GM23338 (cell line): ENCODE measurements around the gene ADGRF4. TPM values are rescaled to one million over a fixed set of nuclear protein-coding genes. Genes with fewer than 3 reads are reported as not detected.

ENCODE experiments used
- ATAC-seq: fragments of 200-7000 bp; cut with Tn5 transposase; 3 replicates; pipeline ENCODE4 v1.9.1; 2020
- DNase-seq: peaks from one replicate; pipeline ENCODE4 v3.0.0-alpha.2; 2015; ENCODE audit warnings: low spot score
- H2AFZ ChIP-seq: fragments of 200-600 bp; sonication (generic); 2 replicates; pipeline ENCODE4 v1.8.0; 2016; ENCODE audit warnings: antibody characterized with exemption, mild to moderate bottlenecking, moderate library complexity
- H3F3A ChIP-seq: fragments of 200-600 bp; sonication (generic); replicated peaks from 2 replicates; pipeline ENCODE4 v1.8.0; 2017; ENCODE audit warnings: antibody characterized with exemption, mixed run types, low read depth
- H3K27ac ChIP-seq: fragments of 200-600 bp; sonication (generic); 2 replicates; pipeline ENCODE4 v1.6.1; 2016; ENCODE audit warnings: low read depth
- H3K27me3 ChIP-seq: fragments of 200-600 bp; sonication (generic); 2 replicates; pipeline ENCODE4 v1.8.0; 2016; ENCODE audit warnings: mild to moderate bottlenecking, mixed run types, moderate library complexity; ENCODE audit not compliant: insufficient read depth
- H3K36me3 ChIP-seq: fragments of 200-600 bp; sonication (generic); 2 replicates; pipeline ENCODE4 v1.8.0; 2016; ENCODE audit warnings: mild to moderate bottlenecking; ENCODE audit not compliant: insufficient read depth
- H3K4me1 ChIP-seq: fragments of 200-600 bp; sonication (generic); 2 replicates; pipeline ENCODE4 v1.8.0; 2016; ENCODE audit warnings: mild to moderate bottlenecking, moderate library complexity; ENCODE audit not compliant: insufficient read depth
- H3K4me2 ChIP-seq: fragments of 200-600 bp; sonication (generic); 2 replicates; pipeline ENCODE4 v1.7.1; 2017; ENCODE audit warnings: mixed run types
- H3K4me3 ChIP-seq: fragments of 200-600 bp; sonication (generic); 2 replicates; pipeline ENCODE4 v1.6.1; 2016; ENCODE audit warnings: mixed run types
- H3K79me2 ChIP-seq: fragments of 200-600 bp; sonication (generic); replicated peaks from 2 replicates; pipeline ENCODE4 v1.8.0; 2017; ENCODE audit warnings: mild to moderate bottlenecking; ENCODE audit not compliant: insufficient read depth
- H3K9me2 ChIP-seq: fragments of 200-600 bp; sonication (generic); 2 replicates; pipeline ENCODE4 v1.8.0; 2017; ENCODE audit not compliant: insufficient read depth
- H4K20me1 ChIP-seq: fragments of 200-600 bp; sonication (generic); replicated peaks from 2 replicates; pipeline ENCODE4 v1.8.0; 2017; ENCODE audit warnings: mild to moderate bottlenecking; ENCODE audit not compliant: insufficient read depth
- H3K27ac Mint-ChIP-seq: 2 replicates; pipeline ENCODE4 v1.8.0; 2020; ENCODE audit warnings: inconsistent platforms, mild to moderate bottlenecking, moderate library complexity, mixed read lengths
- H3K27me3 Mint-ChIP-seq: 3 replicates; pipeline ENCODE4 v1.8.0; 2022; ENCODE audit warnings: low read depth, mild to moderate bottlenecking, moderate library complexity, mixed read lengths, inconsistent platforms; ENCODE audit not compliant: insufficient read depth, poor library complexity
- H3K36me3 Mint-ChIP-seq: 3 replicates; pipeline ENCODE4 v1.8.0; 2021; ENCODE audit warnings: low read depth, mild to moderate bottlenecking, inconsistent platforms, moderate library complexity, mixed read lengths
- H3K4me1 Mint-ChIP-seq: 3 replicates; pipeline ENCODE4 v1.8.0; 2020; ENCODE audit warnings: mild to moderate bottlenecking, inconsistent platforms, mixed read lengths
- H3K4me3 Mint-ChIP-seq: 3 replicates; pipeline ENCODE4 v1.8.0; 2021; ENCODE audit warnings: moderate library complexity, mild to moderate bottlenecking, inconsistent platforms, mixed read lengths
- H3K9me3 Mint-ChIP-seq: 3 replicates; pipeline ENCODE4 v1.8.0; 2020; ENCODE audit warnings: moderate library complexity, mild to moderate bottlenecking, inconsistent platforms, mixed read lengths
- CREB1 ChIP-seq: fragments of 250-450 bp; sonication (Bioruptor Pico); IDR thresholded peaks from 2 replicates; pipeline ENCODE4 v1.5.0; 2020; ENCODE audit warnings: low read depth, mild to moderate bottlenecking, moderate library complexity
- EZH2 ChIP-seq: fragments of 200-600 bp; sonication (generic); IDR thresholded peaks from one replicate; pipeline ENCODE4 v1.8.0; 2017; ENCODE audit warnings: antibody characterized with exemption, mild to moderate bottlenecking, low read depth; ENCODE audit not compliant: unreplicated experiment
- JUNB ChIP-seq: IDR thresholded peaks from one replicate; pipeline ENCODE4 v1.6.1; 2016; ENCODE audit warnings: antibody characterized with exemption; ENCODE audit not compliant: unreplicated experiment
- NANOG ChIP-seq: IDR thresholded peaks from 2 replicates; pipeline ENCODE4 v1.6.1; 2016; ENCODE audit warnings: antibody characterized with exemption, borderline replicate concordance
- POLR2AphosphoS5 ChIP-seq: IDR thresholded peaks from 2 replicates; pipeline ENCODE4 v1.6.1; 2016; ENCODE audit warnings: antibody characterized with exemption, low read depth
- ZNF114 ChIP-seq: fragments of 250-450 bp; sonication (Bioruptor Pico); IDR thresholded peaks from 2 replicates; pipeline ENCODE4 v1.5.0; 2020; ENCODE audit warnings: mild to moderate bottlenecking, moderate library complexity
- ZNF331 ChIP-seq: fragments of 250-450 bp; sonication (Bioruptor Pico); IDR thresholded peaks from 2 replicates; pipeline ENCODE4 v1.5.0; 2020; ENCODE audit warnings: low read depth, mild to moderate bottlenecking, moderate library complexity
- polyA plus RNA-seq: library from polyadenylated mRNA; unstranded; fragments of >200 nt; fragmentation: Nextera tagmentation; extraction: Ambion mirVana; gene quantifications from 2 replicates; pipeline ENCODE4 v1.2.1, GENCODE V29; 2016
- total RNA-seq: library from RNA; depleted of rRNA; stranded (reverse); fragments of >200 nt; shearing (Covaris generic); gene quantifications from 2 replicates; pipeline ENCODE4 v1.2.3, GENCODE V29; 2014
- TF ChIP-seq, protein P1 (sequence below): IDR thresholded peaks from one replicate; pipeline ENCODE4 v1.6.1; 2018; ENCODE audit warnings: antibody characterized with exemption; ENCODE audit not compliant: unreplicated experiment
- TF ChIP-seq, protein P2 (sequence below): fragments of 250-450 bp; sonication (Bioruptor Pico); IDR thresholded peaks from 2 replicates; pipeline ENCODE4 v1.5.0; 2020; ENCODE audit warnings: mild to moderate bottlenecking, moderate library complexity

The ADGRF4 gene
- total and polyA plus RNA-seq, 2 experiments from 2014 or later, result not detected

DNA sequence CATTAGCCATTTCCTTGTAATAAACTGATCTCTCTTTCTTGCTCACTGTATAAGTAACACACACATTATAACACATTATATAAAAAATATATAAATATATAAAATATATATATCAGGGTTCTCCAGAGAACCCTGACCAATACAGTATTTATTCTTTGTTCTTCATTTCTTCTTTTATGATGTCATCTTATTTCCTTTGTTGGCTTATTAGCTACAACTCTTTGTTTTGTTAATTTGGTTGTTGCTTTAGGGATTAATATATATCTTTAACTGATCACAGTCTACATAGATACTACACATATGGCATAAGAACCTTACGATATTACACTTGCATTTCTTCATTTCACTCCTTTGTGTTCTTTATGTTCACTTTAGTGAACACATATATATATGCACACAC, 68.7 kb downstream of the ADGRF4 start:
- Mint-ChIP-seq H3K27me3 (no peaks in the 10 kb centered on the region), H3K27ac (no peak overlapping the region), H3K9me3 (peaks cover 4% of the 10 kb centered on the region; the same call in 1 of the 3 replicates), H3K4me1 (no peaks in the 10 kb centered on the region), H3K4me3 (no peak overlapping the region), H3K36me3 (peaks cover 3% of the 10 kb centered on the region; the same call in 1 of the 3 replicates)
- Histone ChIP-seq H3K4me2 (no peak overlapping the region), H3K4me3 (no peak overlapping the region), H3K79me2 (no peaks in the 10 kb centered on the region), H4K20me1 (no peaks in the 10 kb centered on the region), H3K36me3 (no peaks in the 10 kb centered on the region), H3K27me3 (no peaks in the 10 kb centered on the region), H3K27ac (no peak overlapping the region), H3K4me1 (no peaks in the 10 kb centered on the region), H3F3A (no peaks in the 10 kb centered on the region), H3K9me2 (no peaks in the 10 kb centered on the region), H2AFZ (no peak overlapping the region)
- DNase-seq, result no peak
- TF ChIP-seq ZNF331 (CRISPR knock-in tag), result no peak
- TF ChIP-seq, protein P1, sequence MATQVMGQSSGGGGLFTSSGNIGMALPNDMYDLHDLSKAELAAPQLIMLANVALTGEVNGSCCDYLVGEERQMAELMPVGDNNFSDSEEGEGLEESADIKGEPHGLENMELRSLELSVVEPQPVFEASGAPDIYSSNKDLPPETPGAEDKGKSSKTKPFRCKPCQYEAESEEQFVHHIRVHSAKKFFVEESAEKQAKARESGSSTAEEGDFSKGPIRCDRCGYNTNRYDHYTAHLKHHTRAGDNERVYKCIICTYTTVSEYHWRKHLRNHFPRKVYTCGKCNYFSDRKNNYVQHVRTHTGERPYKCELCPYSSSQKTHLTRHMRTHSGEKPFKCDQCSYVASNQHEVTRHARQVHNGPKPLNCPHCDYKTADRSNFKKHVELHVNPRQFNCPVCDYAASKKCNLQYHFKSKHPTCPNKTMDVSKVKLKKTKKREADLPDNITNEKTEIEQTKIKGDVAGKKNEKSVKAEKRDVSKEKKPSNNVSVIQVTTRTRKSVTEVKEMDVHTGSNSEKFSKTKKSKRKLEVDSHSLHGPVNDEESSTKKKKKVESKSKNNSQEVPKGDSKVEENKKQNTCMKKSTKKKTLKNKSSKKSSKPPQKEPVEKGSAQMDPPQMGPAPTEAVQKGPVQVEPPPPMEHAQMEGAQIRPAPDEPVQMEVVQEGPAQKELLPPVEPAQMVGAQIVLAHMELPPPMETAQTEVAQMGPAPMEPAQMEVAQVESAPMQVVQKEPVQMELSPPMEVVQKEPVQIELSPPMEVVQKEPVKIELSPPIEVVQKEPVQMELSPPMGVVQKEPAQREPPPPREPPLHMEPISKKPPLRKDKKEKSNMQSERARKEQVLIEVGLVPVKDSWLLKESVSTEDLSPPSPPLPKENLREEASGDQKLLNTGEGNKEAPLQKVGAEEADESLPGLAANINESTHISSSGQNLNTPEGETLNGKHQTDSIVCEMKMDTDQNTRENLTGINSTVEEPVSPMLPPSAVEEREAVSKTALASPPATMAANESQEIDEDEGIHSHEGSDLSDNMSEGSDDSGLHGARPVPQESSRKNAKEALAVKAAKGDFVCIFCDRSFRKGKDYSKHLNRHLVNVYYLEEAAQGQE, result no peak
- TF ChIP-seq CREB1, result no peak
- no peak for TF ChIP-seq POLR2AphosphoS5
- no peak for ATAC-seq

DNA sequence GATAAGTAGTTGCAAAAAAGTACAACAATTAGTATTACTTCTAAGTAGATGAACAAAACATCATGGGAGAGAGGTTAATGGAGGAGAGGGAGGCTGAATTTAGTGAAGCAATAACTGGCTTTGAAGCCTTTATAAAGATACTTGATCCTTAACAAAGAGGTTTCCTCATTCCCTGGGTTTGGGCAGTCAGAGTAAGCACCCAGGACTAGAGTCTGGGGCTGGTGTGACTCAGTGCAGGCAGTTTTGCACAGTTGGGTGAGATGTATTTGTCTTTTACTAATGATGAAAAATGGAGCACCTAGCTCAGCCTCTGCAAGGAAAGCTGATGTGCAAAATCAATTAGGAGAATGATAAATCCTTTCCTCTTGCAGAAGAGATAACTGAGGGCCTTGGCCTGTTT, 71.6 kb downstream of the ADGRF4 start:
- Mint-ChIP-seq H3K4me1 (no peaks in the 10 kb centered on the region), H3K27ac (no peak overlapping the region), H3K27me3 (no peaks in the 10 kb centered on the region), H3K9me3 (peaks cover 4% of the 10 kb centered on the region; the same call in 1 of the 3 replicates), H3K4me3 (no peak overlapping the region), H3K36me3 (no peaks in the 10 kb centered on the region; the same call in 2 of the 3 replicates)
- Histone ChIP-seq H2AFZ (no peak overlapping the region), H3K36me3 (no peaks in the 10 kb centered on the region), H3F3A (no peaks in the 10 kb centered on the region), H3K9me2 (no peaks in the 10 kb centered on the region), H3K4me3 (no peak overlapping the region), H3K79me2 (no peaks in the 10 kb centered on the region), H3K27me3 (no peaks in the 10 kb centered on the region), H3K27ac (no peak overlapping the region), H3K4me2 (no peak overlapping the region), H4K20me1 (no peaks in the 10 kb centered on the region), H3K4me1 (no peaks in the 10 kb centered on the region)
- ATAC-seq, result no peak
- TF ChIP-seq, protein P2, sequence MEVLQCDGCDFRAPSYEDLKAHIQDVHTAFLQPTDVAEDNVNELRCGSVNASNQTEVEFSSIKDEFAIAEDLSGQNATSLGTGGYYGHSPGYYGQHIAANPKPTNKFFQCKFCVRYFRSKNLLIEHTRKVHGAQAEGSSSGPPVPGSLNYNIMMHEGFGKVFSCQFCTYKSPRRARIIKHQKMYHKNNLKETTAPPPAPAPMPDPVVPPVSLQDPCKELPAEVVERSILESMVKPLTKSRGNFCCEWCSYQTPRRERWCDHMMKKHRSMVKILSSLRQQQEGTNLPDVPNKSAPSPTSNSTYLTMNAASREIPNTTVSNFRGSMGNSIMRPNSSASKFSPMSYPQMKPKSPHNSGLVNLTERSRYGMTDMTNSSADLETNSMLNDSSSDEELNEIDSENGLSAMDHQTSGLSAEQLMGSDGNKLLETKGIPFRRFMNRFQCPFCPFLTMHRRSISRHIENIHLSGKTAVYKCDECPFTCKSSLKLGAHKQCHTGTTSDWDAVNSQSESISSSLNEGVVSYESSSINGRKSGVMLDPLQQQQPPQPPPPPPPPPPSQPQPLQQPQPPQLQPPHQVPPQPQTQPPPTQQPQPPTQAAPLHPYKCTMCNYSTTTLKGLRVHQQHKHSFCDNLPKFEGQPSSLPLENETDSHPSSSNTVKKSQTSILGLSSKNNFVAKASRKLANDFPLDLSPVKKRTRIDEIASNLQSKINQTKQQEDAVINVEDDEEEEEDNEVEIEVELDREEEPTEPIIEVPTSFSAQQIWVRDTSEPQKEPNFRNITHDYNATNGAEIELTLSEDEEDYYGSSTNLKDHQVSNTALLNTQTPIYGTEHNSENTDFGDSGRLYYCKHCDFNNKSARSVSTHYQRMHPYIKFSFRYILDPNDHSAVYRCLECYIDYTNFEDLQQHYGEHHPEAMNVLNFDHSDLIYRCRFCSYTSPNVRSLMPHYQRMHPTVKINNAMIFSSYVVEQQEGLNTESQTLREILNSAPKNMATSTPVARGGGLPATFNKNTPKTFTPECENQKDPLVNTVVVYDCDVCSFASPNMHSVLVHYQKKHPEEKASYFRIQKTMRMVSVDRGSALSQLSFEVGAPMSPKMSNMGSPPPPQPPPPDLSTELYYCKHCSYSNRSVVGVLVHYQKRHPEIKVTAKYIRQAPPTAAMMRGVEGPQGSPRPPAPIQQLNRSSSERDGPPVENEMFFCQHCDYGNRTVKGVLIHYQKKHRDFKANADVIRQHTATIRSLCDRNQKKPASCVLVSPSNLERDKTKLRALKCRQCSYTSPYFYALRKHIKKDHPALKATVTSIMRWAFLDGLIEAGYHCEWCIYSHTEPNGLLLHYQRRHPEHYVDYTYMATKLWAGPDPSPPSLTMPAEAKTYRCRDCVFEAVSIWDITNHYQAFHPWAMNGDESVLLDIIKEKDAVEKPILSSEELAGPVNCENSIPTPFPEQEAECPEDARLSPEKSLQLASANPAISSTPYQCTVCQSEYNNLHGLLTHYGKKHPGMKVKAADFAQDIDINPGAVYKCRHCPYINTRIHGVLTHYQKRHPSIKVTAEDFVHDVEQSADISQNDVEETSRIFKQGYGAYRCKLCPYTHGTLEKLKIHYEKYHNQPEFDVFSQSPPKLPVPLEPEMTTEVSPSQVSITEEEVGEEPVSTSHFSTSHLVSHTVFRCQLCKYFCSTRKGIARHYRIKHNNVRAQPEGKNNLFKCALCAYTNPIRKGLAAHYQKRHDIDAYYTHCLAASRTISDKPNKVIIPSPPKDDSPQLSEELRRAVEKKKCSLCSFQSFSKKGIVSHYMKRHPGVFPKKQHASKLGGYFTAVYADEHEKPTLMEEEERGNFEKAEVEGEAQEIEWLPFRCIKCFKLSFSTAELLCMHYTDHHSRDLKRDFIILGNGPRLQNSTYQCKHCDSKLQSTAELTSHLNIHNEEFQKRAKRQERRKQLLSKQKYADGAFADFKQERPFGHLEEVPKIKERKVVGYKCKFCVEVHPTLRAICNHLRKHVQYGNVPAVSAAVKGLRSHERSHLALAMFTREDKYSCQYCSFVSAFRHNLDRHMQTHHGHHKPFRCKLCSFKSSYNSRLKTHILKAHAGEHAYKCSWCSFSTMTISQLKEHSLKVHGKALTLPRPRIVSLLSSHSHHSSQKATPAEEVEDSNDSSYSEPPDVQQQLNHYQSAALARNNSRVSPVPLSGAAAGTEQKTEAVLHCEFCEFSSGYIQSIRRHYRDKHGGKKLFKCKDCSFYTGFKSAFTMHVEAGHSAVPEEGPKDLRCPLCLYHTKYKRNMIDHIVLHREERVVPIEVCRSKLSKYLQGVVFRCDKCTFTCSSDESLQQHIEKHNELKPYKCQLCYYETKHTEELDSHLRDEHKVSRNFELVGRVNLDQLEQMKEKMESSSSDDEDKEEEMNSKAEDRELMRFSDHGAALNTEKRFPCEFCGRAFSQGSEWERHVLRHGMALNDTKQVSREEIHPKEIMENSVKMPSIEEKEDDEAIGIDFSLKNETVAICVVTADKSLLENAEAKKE (CRISPR knock-in tag), result no peak
- TF ChIP-seq CREB1, result no peak
- TF ChIP-seq JUNB, result no peak
- TF ChIP-seq POLR2AphosphoS5, result no peak
- TF ChIP-seq NANOG, result no peak
- TF ChIP-seq, protein P1, result no peak
- no peak for TF ChIP-seq EZH2
- TF ChIP-seq ZNF114, result no peak
- DNase-seq, result no peak
